GM12892 (cell line): ENCODE data around the gene HSPH1.

Experiments used
- POLR2A ChIP-seq: IDR thresholded peaks from 2 replicates; pipeline ENCODE4 v1.6.1; 2011; ENCODE audit warnings: low read depth, low read length, control low read depth
- POLR2AphosphoS5 ChIP-seq: IDR thresholded peaks from 2 replicates; pipeline ENCODE4 v1.6.1; 2011; ENCODE audit warnings: low read depth, low read length, control low read depth

DNA sequence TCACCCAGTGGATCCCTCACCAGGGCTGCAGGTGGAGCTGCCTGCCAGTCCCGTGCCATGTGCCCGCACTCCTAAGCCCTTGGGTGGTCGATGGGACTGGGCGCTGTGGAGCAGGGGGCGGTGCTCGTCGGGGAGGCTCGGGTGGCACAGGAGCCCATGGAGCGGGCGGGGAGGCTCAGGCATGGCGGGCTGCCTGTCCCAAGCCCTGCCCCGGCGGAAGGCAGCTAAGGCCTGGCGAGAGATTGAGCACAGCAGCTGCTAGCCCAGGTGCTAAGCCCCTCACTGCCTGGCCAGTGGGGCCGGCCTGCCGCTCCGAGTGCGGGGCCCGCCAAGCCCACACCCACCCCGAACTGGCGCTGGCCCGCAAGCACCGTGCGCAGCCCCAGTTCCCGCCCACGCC is 21.3 kb upstream of the HSPH1 start:
- TF ChIP-seq POLR2A (no peak), POLR2AphosphoS5 (no peak)
